Stimulated activated CD8-positive, alpha-beta memory T cell treated with anti-CD3 and anti-CD28 coated beads, Interleukin-7, amount 100 ng/mL, for 4 hours (primary cell): ENCODE data around the gene OR52E1.

Experiments used
- DNase-seq, 2 donors: peaks; one replicate each; pipeline ENCODE4 v3.0.0-alpha.2; 2020; ENCODE audit warnings: low read depth in 2 of 2

OR52E1 gene

DNA sequence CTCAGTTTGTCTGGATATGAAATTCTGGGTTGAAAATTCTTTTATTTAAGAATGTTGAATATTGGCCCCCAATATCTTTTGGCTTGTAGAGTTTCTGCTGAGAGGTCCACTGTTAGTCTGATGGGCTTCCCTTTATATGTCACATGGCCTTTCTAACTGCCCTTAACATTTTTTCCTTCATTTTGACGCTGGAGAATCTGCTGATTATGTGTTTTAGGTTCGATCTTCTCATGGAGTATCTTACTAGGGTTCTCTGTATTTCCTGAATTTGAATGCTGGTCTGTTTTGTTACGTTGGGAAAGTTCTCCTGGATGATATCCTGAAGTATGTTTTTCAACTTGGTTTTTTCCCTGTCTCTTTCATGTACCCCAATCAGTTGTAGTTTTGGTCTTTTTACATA, 46.0 kb downstream of the OR52E1 start:
- no peak for DNase-seq

DNA sequence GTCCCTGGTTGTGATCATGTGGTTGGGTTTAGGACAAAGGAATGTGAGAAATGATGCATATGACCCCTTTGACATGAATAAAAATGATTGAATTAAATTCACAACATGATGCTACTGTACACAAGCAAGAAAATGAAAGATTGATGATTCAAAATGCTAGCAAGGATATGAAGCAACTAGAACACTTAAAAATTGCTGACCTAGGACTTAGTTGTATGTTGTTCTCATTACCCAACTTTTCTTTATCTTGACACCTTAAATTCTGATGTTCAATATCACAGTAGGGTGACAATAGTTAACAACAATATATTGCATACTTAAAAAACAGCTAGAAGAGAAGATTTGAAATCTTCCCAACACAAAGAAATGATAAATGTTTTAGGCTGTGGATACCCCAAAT, 48.2 kb downstream of the OR52E1 start:
- no peak for DNase-seq

DNA sequence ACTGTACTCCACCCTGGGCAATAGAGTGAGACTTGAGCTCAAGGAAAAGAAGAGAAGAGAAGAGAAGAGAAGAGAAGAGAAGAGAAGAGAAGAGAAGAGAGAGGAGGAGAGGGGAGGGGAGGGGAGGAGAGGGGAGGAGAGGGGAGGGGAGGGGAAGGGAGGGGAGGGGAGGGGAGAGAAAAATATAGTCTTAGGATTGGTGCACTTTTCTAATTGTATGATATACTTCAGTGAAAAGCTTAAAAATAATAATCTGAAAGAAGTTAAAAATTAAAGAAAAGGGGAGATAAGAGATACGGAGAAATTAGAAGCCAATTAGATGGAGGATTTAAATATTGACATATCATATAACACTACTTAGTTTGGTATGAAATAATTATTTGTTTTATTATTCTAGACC, 49.5 kb downstream of the OR52E1 start:
- DNase-seq, result no peak
